ENCODE data around the gene OST4.
A peak's percentile ranks its signal among the peaks of the same experiment; 100 is the strongest.
"Not testable (repeated sequence)": the region's sequence is repeated elsewhere in the genome, so short reads cannot be mapped to it uniquely, and the experiment has no call there.

The OST4 gene

DNA sequence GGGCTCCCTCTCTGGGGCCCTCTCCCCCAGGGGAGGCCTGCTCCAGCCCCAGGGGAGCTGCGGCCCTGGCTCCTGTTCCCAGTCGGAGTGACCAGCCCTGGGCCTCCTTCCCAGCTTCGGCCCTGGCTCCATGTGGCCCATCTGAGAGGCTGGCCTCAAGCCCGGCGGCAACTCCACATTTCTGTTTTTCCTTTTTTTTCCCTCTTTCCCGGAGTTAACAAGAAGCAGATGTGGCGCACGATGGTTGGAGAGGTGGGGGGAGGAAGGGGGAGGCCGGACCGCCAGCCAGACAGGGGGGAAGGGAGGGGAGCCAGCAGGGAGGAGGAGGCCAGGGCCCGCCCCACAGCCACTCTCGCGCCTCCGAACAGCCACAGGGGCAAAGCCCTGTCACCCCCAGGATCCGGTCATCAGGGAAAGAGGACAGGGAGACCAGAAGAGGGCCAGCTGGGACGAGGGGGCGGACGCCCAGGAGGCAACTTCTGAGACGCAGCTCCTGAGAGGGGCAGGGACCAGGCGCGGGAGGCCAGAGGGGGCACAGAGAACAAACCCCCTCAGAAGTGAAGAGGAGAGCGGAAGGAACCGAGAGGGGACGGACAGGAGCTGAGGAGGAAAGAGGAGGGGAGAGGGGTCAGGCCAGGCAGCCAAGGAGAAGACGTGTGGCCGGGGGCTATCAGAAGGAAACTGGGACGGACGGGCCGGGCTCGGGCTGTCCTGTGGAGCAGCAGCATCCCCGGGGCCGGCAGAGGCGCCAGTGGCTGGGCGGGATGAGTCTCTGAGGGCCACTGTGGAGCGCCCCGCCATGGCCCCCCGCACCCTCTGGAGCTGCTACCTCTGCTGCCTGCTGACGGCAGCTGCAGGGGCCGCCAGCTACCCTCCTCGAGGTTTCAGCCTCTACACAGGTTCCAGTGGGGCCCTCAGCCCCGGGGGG, 7.1 kb upstream of the OST4 start, which contains the start of gene EMILIN1:
Gene EMILIN1 (plus strand): TSS at position 349 of the 928 bp plus-strand sequence. CDS start 451 bp downstream, at position 800.
- peak; percentile 97 for DNase-seq

GRCh38 chr2:27077231-27077630, 5.8 kb upstream of the OST4 start:
- no peak for DNase-seq

- peak; percentile 15 for DNase-seq
These were observed 4.9 kb upstream of the OST4 start for GRCh38 chr2:27076323-27076722.

DNA sequence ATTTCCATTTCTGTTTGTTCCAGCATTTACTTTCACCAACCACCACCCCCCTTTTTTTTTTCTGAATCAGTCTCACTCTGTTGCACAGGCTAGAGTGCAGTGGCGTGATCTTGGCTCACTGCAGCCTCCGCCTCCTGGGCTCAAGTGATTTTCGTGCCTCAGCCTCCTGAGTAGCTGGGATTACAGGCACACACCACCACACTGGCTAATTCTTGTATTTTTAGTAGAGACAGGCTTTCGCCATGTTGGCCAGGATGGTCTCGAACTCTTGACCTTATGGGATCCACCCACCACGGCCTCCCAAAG, 4.1 kb upstream of the OST4 start:
- not testable (repeated sequence) for DNase-seq

GRCh38 chr2:27074738-27075565, 3.5 kb upstream of the OST4 start:
- DNase-seq = peak; percentile 42

DNA sequence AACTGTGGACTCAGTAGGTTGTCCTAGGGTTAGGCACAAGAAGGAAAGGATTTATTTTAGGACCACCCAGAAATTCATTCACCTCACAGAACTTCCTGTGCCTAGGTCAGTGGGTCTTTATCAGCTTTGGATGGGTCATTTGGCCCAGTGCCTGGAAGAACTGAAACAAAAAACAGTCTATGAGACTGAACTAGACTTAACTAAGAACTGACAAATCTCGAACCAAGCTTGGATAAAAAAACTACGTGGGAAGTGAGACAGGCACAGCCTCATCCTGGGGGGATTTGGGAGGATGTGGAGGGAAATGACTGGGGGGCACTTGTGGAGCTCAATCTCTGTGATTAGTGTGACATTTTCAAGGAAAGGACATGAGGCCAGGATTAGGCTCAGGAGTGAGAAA, 2.3 kb upstream of the OST4 start:
- no peak for DNase-seq

DNA sequence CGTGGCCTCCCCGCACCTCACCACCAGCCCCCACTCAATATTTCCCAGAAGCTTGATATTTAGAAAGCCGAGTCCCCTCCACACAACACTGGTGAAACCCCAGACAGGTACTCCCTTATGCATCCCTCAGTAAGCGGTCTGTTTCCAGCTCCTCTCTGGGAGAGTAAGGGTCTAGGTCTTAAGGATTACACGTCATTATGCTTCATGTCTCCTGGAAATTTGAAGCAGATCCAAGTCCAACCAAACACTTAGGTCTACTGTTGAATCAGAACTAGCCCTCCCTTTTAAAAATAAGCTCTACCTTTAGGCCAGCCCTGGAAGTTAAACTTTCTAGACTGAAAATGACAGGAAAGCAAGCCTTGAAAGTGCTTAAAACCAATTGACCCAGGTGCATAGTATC, 1.5 kb upstream of the OST4 start:
- peak; percentile 80 for DNase-seq

DNA sequence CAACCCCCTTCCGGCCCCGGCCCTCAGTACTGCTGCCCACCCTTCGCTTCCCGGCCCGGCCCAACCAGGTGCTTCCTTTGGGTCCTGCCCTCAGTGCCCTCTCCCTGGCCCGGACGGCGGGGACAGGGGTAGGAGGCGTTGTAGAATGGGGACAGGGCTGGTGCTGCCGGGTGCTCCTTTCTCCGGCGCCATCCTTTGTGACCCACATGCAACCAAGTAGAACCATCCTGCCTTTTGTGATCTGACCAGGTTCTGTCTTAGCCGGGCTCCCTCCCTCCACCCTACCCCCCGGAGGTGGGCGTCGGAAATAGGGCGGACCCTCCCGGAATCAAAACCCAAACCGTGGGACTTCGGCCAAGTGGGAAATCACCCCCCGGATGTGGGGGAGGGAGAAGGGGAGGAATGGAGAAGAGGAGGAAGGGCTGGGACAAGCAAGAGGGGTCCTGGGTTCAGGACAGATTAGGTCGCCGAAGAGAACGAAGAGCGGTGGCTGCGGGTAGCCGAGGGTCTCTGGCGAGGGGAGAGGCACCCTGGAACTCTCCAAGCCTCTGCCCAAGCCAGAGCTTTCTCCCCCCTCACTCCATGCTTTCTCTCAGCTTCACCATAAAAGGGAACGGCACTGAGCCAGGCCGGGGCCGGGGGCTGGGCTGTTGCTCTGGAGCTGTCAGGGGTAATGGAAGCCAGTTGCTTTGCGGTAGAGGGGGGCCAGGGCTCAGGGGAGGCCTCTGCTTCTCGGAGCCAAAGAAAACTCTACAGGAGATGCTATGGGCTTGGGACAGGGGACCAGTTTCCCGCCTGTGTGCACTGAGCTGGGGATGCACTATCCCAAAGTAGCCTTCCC, 756 bp upstream of the OST4 start:
- peak; percentile 90 for DNase-seq

DNA sequence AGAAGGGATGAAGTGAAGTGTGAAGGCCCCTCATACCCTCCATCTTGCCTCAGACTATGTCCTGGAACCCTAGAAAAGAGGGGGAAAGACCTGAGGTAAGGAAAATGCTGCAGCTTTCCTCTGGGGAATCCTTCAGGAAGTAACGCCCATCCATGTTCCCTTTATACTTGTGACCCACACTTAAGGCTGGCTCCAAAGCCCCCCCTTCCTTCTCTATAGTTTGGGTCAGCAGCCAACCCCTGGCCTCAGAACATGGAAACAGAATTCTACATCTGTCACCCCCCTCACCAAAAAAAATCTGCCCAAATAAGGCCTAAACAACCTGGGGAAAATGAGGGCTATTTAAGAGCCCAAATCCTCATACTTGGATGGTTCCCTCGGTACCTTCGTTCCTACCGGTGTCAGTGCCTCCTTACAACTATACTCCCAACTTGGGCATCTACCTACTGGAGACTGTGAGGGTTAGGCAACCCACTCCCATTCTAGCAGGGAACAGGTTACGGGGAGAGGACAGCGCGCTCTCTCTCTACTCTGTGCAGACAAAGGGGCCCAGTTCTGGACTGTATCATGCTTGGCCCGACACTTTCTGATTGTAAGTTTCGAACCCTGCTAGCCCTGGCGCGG, 689 bp downstream of the OST4 start:
- DNase-seq = no peak

DNA sequence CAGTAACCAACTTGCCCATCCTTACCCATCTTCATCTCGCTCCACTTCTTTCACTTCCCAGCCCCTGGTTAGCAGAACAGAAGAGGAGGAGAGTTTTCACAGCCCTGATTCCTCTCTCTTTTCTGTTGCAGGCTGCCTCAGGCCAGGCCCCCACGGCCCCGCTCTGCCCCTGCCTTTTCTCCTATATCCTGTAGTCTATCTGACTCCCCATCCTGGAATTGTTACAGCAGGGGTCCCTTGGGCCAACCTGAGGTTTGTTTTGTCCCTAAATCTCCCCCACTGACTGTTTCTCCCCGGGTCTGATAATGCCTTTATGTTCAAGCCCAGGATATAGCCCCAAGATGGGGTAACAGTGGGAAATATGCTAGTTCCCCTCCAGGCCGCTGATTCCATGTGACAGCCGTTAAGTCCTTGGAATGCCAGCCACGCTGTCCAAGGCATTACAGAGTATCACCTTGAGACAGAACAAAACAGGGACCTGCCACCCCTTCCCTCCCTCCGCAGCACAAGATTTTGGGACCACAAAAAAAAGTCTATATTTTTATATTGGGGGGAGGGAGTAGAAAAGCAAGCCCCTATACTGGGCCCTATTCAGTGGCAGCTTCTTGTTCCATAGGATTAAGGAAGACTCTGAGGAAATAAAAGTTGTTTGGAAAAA, 1.4 kb downstream of the OST4 start:
- DNase-seq = no peak

- no peak for DNase-seq
These were observed 2.0 kb downstream of the OST4 start for GRCh38 chr2:27069436-27069835.

GRCh38 chr2:27067385-27067784, 4.1 kb downstream of the OST4 start:
- DNase-seq = no peak

DNA sequence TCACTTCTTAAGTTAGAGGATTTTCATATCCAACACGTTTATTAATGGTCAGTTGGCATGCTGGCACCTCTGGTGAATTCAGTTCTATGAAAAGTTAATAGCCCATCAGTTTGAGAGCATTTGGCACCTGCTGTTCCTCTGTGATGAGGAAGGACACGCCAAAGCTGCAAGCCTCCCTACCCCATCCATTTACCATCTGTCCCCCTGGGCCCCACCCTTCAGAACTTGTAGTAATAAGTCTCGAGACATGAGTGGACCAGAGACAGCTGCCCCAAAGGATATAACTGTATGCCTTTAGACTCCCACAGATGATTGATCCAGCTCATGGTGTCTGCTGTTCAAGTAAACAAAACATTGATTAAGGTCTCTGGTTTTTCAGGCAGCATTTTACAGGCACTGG, 6.3 kb downstream of the OST4 start:
- no peak for DNase-seq

DNA sequence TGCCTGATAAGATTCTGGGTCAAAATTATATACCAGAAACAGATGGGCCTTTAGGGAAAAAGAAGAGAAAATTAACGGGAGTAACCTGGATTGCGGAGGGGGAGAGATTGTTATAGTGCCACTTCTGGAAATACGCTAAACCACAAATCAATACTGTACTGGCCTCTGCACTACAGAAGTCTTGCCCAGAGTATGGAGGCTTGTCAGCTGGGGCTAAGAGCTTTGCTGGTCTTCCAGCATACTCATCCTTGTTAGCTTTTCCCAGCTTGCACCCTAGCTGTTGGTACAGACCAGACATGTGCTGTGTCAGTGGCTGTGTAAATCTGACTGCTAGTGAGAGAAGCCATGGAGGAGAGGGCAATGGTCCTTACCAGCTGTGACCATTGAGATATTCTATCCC, 11.1 kb downstream of the OST4 start:
- no peak for DNase-seq

GRCh38 chr2:27059141-27059820, 12.2 kb downstream of the OST4 start:
- DNase-seq = no peak

GRCh38 chr2:27058210-27058609, 13.2 kb downstream of the OST4 start:
- no peak for DNase-seq

- no peak for DNase-seq
These were observed 14.3 kb downstream of the OST4 start for GRCh38 chr2:27057184-27057583.

DNA sequence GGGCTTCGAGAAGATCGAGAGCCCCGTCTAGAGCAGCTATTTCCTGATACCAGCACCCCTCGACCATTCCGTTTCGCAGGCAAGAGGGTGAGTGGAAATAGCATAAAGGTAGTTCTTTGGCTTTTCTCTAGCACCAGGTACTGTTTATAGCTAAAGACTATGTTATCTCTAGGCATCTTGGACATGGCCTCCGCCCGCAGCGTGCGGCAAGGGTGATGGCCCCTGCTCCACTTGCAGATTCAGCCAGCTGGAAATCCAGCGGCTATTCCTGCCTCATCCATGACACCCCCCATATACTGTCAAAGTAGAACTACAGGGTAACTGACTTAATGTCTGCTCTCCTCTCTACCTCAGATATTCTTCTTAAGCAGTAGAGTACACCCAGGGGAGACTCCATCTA, 16.7 kb downstream of the OST4 start:
- no peak for DNase-seq

DNA sequence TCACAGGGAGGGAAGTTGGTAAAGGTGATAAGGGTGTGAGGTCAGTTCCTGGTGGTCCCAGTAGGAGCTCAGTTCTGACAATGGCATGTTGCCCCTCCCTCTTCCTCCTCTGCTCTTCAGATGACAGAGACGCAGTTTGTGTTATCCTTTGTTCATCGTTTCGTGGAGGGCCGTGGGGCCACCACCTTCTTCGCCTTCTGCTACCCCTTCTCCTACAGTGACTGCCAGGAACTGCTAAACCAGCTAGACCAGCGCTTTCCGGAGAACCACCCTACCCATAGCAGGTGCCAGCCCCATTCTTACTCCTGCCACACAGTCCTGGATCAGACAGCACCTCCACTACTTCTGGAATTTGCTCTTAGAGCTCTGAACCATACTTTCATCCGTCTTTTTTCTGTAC, 17.7 kb downstream of the OST4 start:
- no peak for DNase-seq

DNA sequence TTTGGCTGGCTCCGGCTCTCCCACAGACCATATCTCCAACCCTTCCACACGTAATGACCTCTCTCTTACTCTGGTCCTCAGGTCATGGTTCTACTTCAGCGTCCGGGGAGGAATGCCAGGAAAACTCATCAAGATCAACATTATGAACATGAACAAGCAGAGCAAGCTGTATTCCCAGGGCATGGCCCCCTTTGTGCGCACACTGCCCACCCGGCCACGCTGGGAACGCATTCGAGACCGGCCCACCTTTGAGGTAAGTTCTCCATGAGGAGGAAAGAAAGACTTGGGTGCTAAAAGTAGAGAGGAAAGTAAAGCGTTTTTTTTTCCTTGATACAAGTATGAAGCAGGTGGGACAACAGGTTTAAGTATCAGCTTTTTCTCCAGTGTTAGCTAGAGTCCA, 18.1 kb downstream of the OST4 start:
- no peak for DNase-seq

DNA sequence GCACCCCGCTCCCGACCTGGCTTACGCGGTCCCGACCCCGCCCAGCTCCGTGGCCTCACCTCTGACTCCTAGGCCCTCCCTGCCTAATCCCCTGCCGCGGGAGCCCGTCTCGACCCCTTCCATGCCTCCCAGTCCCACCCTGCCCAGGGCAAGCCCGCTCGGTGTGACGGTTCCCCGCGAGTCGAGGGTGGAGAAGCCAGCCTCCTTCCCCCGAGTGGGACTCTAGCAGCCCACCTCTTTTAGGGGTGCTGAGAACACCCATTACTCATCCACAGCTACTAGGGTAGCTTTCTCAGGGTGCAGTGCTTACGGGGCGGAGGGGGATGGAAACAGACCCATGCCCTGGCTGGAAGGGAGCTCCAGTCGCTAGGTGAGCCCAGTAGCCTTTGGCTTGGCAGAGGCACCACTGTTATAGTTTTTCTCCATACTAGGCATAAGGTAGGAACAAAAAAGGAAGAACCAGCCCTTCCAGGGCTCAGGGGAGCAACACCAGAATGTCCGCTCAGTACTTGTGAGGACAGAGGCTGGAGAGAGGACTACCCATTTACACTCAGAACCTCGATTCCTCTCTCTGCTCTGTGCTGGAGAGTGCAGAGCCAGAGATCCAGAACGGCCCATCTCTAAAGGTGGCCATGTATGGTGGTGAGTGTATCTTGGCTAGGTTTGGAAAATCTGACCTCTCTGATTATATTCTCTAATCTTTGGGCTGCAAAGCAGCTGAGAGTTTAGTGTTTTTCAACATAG, 19.4 kb downstream of the OST4 start:
- no peak for DNase-seq

Data from fibroblast of skin of right biceps (primary cell).